Coronary artery (tissue), 2 donors: ENCODE results near the gene OLFML3.
"Not testable (repeated sequence)": the region's sequence is repeated elsewhere in the genome, so short reads cannot be mapped to it uniquely, and the experiment has no call there.

Experiments
- DNase-seq: peaks from one replicate; pipeline ENCODE4 v3.0.0-alpha.2; 2017; ENCODE audit warnings: low spot score
- H3K27ac ChIP-seq, 2 donors: fragments of 200-600 bp; sonication (generic); one replicate each; pipeline ENCODE4 v1.5.1; 2016 to 2019
- H3K4me3 ChIP-seq: fragments of 200-600 bp; sonication (generic); 2 replicates; pipeline ENCODE4 v1.5.1; 2016; ENCODE audit warnings: mild to moderate bottlenecking, moderate library complexity
- CTCF ChIP-seq: fragments of 200-600 bp; sonication (generic); IDR thresholded peaks from one replicate; pipeline ENCODE4 v1.5.1; 2019; ENCODE audit warnings: antibody characterized with exemption

Gene OLFML3

GRCh38 chr1:114000406-114000805 lies 21.1 kb downstream of the OLFML3 start:
- TF ChIP-seq CTCF, result no peak
- DNase-seq, result no peak
- Histone ChIP-seq H3K27ac (no peak overlapping the region), H3K4me3 (no peak overlapping the region)

GRCh38 chr1:114002492-114003239 lies 23.4 kb downstream of the OLFML3 start:
- TF ChIP-seq CTCF, result no peak
- no peak overlapping the region for H3K4me3 ChIP-seq
- no peak overlapping the region for H3K27ac ChIP-seq
- no peak for DNase-seq

- no peak overlapping the region for H3K4me3 ChIP-seq
- no peak for TF ChIP-seq CTCF
- H3K27ac ChIP-seq, result no peak overlapping the region
- DNase-seq, result no peak
Observed at GRCh38 chr1:114003431-114003830, 24.2 kb downstream of the OLFML3 start.

GRCh38 chr1:114006825-114007224 lies 27.6 kb downstream of the OLFML3 start:
- not testable (repeated sequence) for H3K4me3 ChIP-seq, H3K27ac ChIP-seq, DNase-seq

- Histone ChIP-seq H3K4me3 (no peak overlapping the region), H3K27ac (no peak overlapping the region)
- DNase-seq, result no peak
- TF ChIP-seq CTCF, result no peak
Observed at GRCh38 chr1:114008480-114008941, 29.2 kb downstream of the OLFML3 start.

GRCh38 chr1:114008993-114009392 lies 29.7 kb downstream of the OLFML3 start:
- TF ChIP-seq CTCF, result no peak
- DNase-seq, result no peak
- Histone ChIP-seq H3K27ac (no peak overlapping the region), H3K4me3 (no peak overlapping the region)

GRCh38 chr1:114009393-114009792 lies 30.1 kb downstream of the OLFML3 start:
- H3K4me3 ChIP-seq, result no peak overlapping the region

More at GRCh38 chr1:114009393-114009792, 30.1 kb downstream of the OLFML3 start:
- H3K27ac ChIP-seq, result no peak overlapping the region
- no peak for DNase-seq
- no peak for TF ChIP-seq CTCF
